K562 (cell line): ENCODE results near the gene MICAL2. TPM values are rescaled to one million over a fixed set of nuclear protein-coding genes. Genes with fewer than 3 reads are reported as not detected.

ENCODE experiments used
- ATF3 ChIP-seq, 2 experiments: fragments of 450-650 bp in 1 of 2; sonication (generic) in 1 of 2; formaldehyde crosslinking in 1 of 2; IDR thresholded peaks in 1 of 2; conservative IDR thresholded peaks in 1 of 2; 2 replicates each; pipeline versions ENCODE4 v1.6.1 to v1.8.1; 2016 to 2023; ENCODE audit warnings: mild to moderate bottlenecking in 2 of 2, moderate library complexity in 2 of 2, inconsistent platforms in 1 of 2, missing genetic modification reagents in 1 of 2
- CHAMP1 ChIP-seq: fragments of 450-650 bp; IDR thresholded peaks from 2 replicates; pipeline ENCODE4 v1.6.1; 2016; ENCODE audit warnings: mild to moderate bottlenecking
- E2F3 ChIP-seq: fragments of 250-450 bp; sonication (Bioruptor Pico); IDR thresholded peaks from 2 replicates; pipeline ENCODE4 v1.4.0; 2020; ENCODE audit warnings: mild to moderate bottlenecking
- ELF4 ChIP-seq: fragments of 450-650 bp; formaldehyde crosslinking; IDR thresholded peaks from 2 replicates; pipeline ENCODE4 v1.4.0; 2022; ENCODE audit warnings: missing genetic modification characterization
- GTF2E2 ChIP-seq: fragments of 200-800 bp; sonication (Bioruptor generic); IDR thresholded peaks from 2 replicates; pipeline ENCODE4 v1.6.1; 2016; ENCODE audit warnings: missing genetic modification characterization, missing compliant biosample characterization
- KLF13 ChIP-seq: fragments of 450-650 bp; IDR thresholded peaks from 2 replicates; pipeline ENCODE4 v1.6.1; 2016; ENCODE audit warnings: missing genetic modification characterization, low read depth, mild to moderate bottlenecking, missing compliant biosample characterization, moderate library complexity, borderline replicate concordance
- MAZ ChIP-seq, 2 experiments: fragments of 450-650 bp in 1 of 2; sonication (generic) in 1 of 2; formaldehyde crosslinking; IDR thresholded peaks in 1 of 2; conservative IDR thresholded peaks in 1 of 2; 2 replicates each; pipeline versions ENCODE4 v1.4.0 to v1.5.0; 2020; ENCODE audit warnings: mild to moderate bottlenecking in 1 of 2, missing genetic modification reagents in 1 of 2
- MBD2 ChIP-seq: sonication (generic); IDR thresholded peaks from 2 replicates; pipeline ENCODE4 v1.6.1; 2016; ENCODE audit warnings: low read depth, borderline replicate concordance
- MECOM ChIP-seq: fragments of 250-450 bp; sonication (Bioruptor Pico); IDR thresholded peaks from 2 replicates; pipeline ENCODE4 v1.8.0; 2022; ENCODE audit warnings: inconsistent platforms
- PML ChIP-seq: IDR thresholded peaks from 2 replicates; pipeline ENCODE4 v1.6.1; 2012; ENCODE audit warnings: low read length, inconsistent platforms
- SLC30A9 ChIP-seq: fragments of 250-450 bp; sonication (Bioruptor Pico); IDR thresholded peaks from 2 replicates; pipeline ENCODE4 v1.8.0; 2022; ENCODE audit warnings: mild to moderate bottlenecking, moderate library complexity
- TARDBP ChIP-seq: fragments of 450-650 bp; IDR thresholded peaks from 2 replicates; pipeline ENCODE4 v1.6.1; 2016
- USF1 ChIP-seq: sonication (generic); formaldehyde crosslinking; IDR thresholded peaks from 2 replicates; pipeline ENCODE4 v1.9.0; 2022; ENCODE audit warnings: mild to moderate bottlenecking, missing genetic modification reagents
- ZBTB7A ChIP-seq: IDR thresholded peaks from 2 replicates; pipeline ENCODE4 v1.6.1; 2011; ENCODE audit warnings: low read depth, mild to moderate bottlenecking, low read length, moderate library complexity, borderline replicate concordance; ENCODE audit not compliant: control insufficient read depth
- ZNF408 ChIP-seq: fragments of 250-450 bp; sonication (Bioruptor Pico); IDR thresholded peaks from 2 replicates; pipeline ENCODE4 v1.4.0; 2020; ENCODE audit warnings: low read depth, mild to moderate bottlenecking, moderate library complexity
- ZNF436 ChIP-seq: fragments of 250-450, 450-650 bp; sonication (Bioruptor Pico); formaldehyde crosslinking; IDR thresholded peaks from 2 replicates; pipeline ENCODE4 v1.7.0; 2020; ENCODE audit warnings: mild to moderate bottlenecking
- ZNF830 ChIP-seq: fragments of 250-450 bp; sonication (Bioruptor Pico); IDR thresholded peaks from 2 replicates; pipeline ENCODE4 v1.5.0; 2021; ENCODE audit warnings: mild to moderate bottlenecking
- polyA plus RNA-seq, 8 experiments: library from polyadenylated mRNA; depleted of rRNA in 4 of 8; stranded (reverse) in 5 of 8; unstranded in 3 of 8; fragments of >200 nt; fragmentation: Nextera tagmentation in 2 of 8; fragmentation: Illumina TruSeq in 1 of 8; extraction: Ambion mirVana in 2 of 8; extraction: Trizol in 1 of 8; gene quantifications; 2 replicates each; pipeline versions ENCODE4 v1.2.1 to v1.2.3, GENCODE V29; 2011 to 2014; ENCODE audit warnings: inconsistent platforms in 1 of 8, missing spikeins in 1 of 8
- total RNA-seq, 7 experiments: library from RNA; depleted of rRNA in 6 of 7; stranded (reverse); fragments of >200 nt in 6 of 7; fragmentation: Illumina TruSeq in 2 of 7; extraction: Trizol in 2 of 7; gene quantifications; 2 replicates each; pipeline versions ENCODE4 v1.2.1 to v1.2.3, GENCODE V29; 2011 to 2021; ENCODE audit warnings: low replicate concordance in 1 of 7
- TF ChIP-seq, protein P1 (sequence below): IDR thresholded peaks from 2 replicates; pipeline ENCODE4 v1.6.1; 2011; ENCODE audit not compliant: insufficient read length; ENCODE audit errors: extremely low read depth
- TF ChIP-seq, protein P2 (sequence below): IDR thresholded peaks from 3 replicates; pipeline ENCODE4 v1.6.1; 2011; ENCODE audit warnings: borderline replicate concordance, mild to moderate bottlenecking; ENCODE audit not compliant: insufficient read length, insufficient read depth

MICAL2 gene
- total and polyA plus RNA-seq, 9 of the 15 experiments (the other 6 are each of a cell fraction or from before 2014, with no cell fraction given) = 4.7 to 64.2 (median 33.6) TPM

- TF ChIP-seq MAZ (CRISPR knock-in tag; conservative IDR thresholded peaks at IDR 0.05 in 1 of 2, IDR thresholded peaks at IDR 0.05 in 1 of 2) (peak; percentile 38 to 67; a peak in 2 of 4 replicates), USF1 (CRISPR knock-in tag) (peak; percentile 29; the same call in 1 of the 2 replicates), ZNF436 (CRISPR knock-in tag) (no peak), MECOM (CRISPR knock-in tag) (no peak), ZNF408 (CRISPR knock-in tag) (no peak), ZBTB7A (peak; percentile 84), CHAMP1 (no peak), PML (no peak), GTF2E2 (tag) (no peak), MBD2 (no peak), TARDBP (no peak), ELF4 (CRISPR knock-in tag) (peak; percentile 37; the same call in 1 of the 2 replicates), ZNF830 (no peak), KLF13 (no peak), ATF3 (IDR thresholded peaks at IDR 0.05) (peak; percentile 95), ATF3 (CRISPR knock-in tag; conservative IDR thresholded peaks at IDR 0.05) (0 out of 2 replicates have a peak, but pooled peaks have one; percentile 28), SLC30A9 (no peak), E2F3 (no peak)
- TF ChIP-seq, protein P1, sequence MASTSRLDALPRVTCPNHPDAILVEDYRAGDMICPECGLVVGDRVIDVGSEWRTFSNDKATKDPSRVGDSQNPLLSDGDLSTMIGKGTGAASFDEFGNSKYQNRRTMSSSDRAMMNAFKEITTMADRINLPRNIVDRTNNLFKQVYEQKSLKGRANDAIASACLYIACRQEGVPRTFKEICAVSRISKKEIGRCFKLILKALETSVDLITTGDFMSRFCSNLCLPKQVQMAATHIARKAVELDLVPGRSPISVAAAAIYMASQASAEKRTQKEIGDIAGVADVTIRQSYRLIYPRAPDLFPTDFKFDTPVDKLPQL = no peak
- TF ChIP-seq, protein P2, sequence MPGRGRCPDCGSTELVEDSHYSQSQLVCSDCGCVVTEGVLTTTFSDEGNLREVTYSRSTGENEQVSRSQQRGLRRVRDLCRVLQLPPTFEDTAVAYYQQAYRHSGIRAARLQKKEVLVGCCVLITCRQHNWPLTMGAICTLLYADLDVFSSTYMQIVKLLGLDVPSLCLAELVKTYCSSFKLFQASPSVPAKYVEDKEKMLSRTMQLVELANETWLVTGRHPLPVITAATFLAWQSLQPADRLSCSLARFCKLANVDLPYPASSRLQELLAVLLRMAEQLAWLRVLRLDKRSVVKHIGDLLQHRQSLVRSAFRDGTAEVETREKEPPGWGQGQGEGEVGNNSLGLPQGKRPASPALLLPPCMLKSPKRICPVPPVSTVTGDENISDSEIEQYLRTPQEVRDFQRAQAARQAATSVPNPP = no peak
Observed at GRCh38 chr11:12274558-12275197, 164.3 kb downstream of the MICAL2 start (continued).
